Keratinocyte (primary cell): ENCODE results near the gene FBLN5. TPM values are rescaled to one million over a fixed set of nuclear protein-coding genes. Genes with fewer than 3 reads are reported as not detected.

ENCODE experiments used
- DNase-seq: peaks from one replicate; pipeline ENCODE4 v3.0.0-alpha.2; 2011; ENCODE audit warnings: low read depth, missing footprints, low spot score
- FAIRE-seq: peaks from 2 replicates; lab custom pipeline; 2011; peaks lifted over from hg19 to GRCh38; lab: Jason Lieb, UNC
- H2AFZ ChIP-seq: 2 replicates; pipeline ENCODE4 v1.6.0; 2012; ENCODE audit warnings: low read length, control low read depth, inconsistent platforms; ENCODE audit not compliant: control insufficient read depth
- H3K27ac ChIP-seq: 2 replicates; pipeline ENCODE4 v1.5.1; 2011; ENCODE audit warnings: low read length; ENCODE audit not compliant: control insufficient read depth, insufficient read depth
- H3K27me3 ChIP-seq: 3 replicates; pipeline ENCODE4 v1.6.0; 2011; ENCODE audit warnings: low read length; ENCODE audit not compliant: control insufficient read depth, insufficient read depth; ENCODE audit errors: extremely low read depth
- H3K36me3 ChIP-seq, 2 experiments: 2 replicates in 1 of 2; 3 replicates in 1 of 2; pipeline ENCODE4 v1.5.1; 2011; ENCODE audit warnings: low read length in 2 of 2, mild to moderate bottlenecking in 1 of 2; ENCODE audit not compliant: control insufficient read depth in 2 of 2, insufficient read depth in 2 of 2; ENCODE audit errors: extremely low read depth in 1 of 2
- H3K4me1 ChIP-seq: 3 replicates; pipeline ENCODE4 v1.5.1; 2011; ENCODE audit warnings: low read length; ENCODE audit not compliant: control insufficient read depth, insufficient read depth; ENCODE audit errors: extremely low read depth
- H3K4me2 ChIP-seq: 3 replicates; pipeline ENCODE4 v1.6.0; 2011; ENCODE audit warnings: low read depth, low read length; ENCODE audit not compliant: control insufficient read depth, insufficient read depth; ENCODE audit errors: extremely low read depth
- H3K4me3 ChIP-seq, 3 experiments: fragments of 200-600 bp in 1 of 3; sonication (generic) in 1 of 3; 2 replicates in 2 of 3; 3 replicates in 1 of 3; pipeline ENCODE4 v1.5.1; 2011 to 2016; ENCODE audit warnings: low read length in 3 of 3, mild to moderate bottlenecking in 3 of 3, control low read depth in 2 of 3, inconsistent platforms in 1 of 3, low read depth in 1 of 3, mixed read lengths in 1 of 3, mixed run types in 1 of 3, moderate library complexity in 1 of 3; ENCODE audit not compliant: control insufficient read depth in 2 of 3, insufficient read depth in 2 of 3; ENCODE audit errors: extremely low read depth in 1 of 3
- H3K79me2 ChIP-seq: 2 replicates; pipeline ENCODE4 v1.6.0; 2012; ENCODE audit warnings: low read length; ENCODE audit not compliant: control insufficient read depth, insufficient read depth
- H3K9ac ChIP-seq: 3 replicates; pipeline ENCODE4 v1.6.0; 2011; ENCODE audit warnings: low read length; ENCODE audit not compliant: control insufficient read depth, insufficient read depth; ENCODE audit errors: extremely low read depth
- H3K9me1 ChIP-seq: 3 replicates; pipeline ENCODE4 v1.6.0; 2011; ENCODE audit warnings: low read length; ENCODE audit not compliant: control insufficient read depth, insufficient read depth; ENCODE audit errors: extremely low read depth
- H3K9me3 ChIP-seq: 2 replicates; pipeline ENCODE4 v1.5.1; 2012; ENCODE audit warnings: low read depth, low read length; ENCODE audit not compliant: control insufficient read depth
- H4K20me1 ChIP-seq: 3 replicates; pipeline ENCODE4 v1.6.0; 2011; ENCODE audit warnings: low read length; ENCODE audit not compliant: control insufficient read depth, insufficient read depth; ENCODE audit errors: extremely low read depth
- CTCF ChIP-seq, 3 experiments: IDR thresholded peaks in 1 of 3; conservative IDR thresholded peaks in 1 of 3; optimal IDR thresholded peaks in 1 of 3; 2 replicates in 2 of 3; 3 replicates in 1 of 3; pipeline versions ENCODE3 to v1.5.1; 2011; ENCODE audit warnings: low read length in 3 of 3, mild to moderate bottlenecking in 3 of 3, moderate library complexity in 2 of 3, control low read depth in 1 of 3, inconsistent platforms in 1 of 3; ENCODE audit not compliant: insufficient read depth in 2 of 3; ENCODE audit errors: extremely low read depth in 1 of 3
- EZH2 ChIP-seq: IDR thresholded peaks from one replicate; pipeline ENCODE4 v1.6.1; 2012; ENCODE audit warnings: inconsistent platforms, mild to moderate bottlenecking, low read length, moderate library complexity
- dilution Hi-C: fragments of 300-500 bp; cut with MboI; formaldehyde crosslinking; loops from one replicate; pipeline ENCODE4 v1.7.0; 2020; ENCODE audit warnings: low sequenced_read_pairs; ENCODE audit not compliant: extremely low pct_ligation_motif_present
- polyA plus RNA-seq, 5 experiments: library from polyadenylated mRNA; depleted of rRNA in 3 of 5; stranded (reverse) in 3 of 5; stranded (forward) in 1 of 5; unstranded in 1 of 5; fragments of >200 nt; gene quantifications; 1 replicate in 1 of 5; 2 replicates in 3 of 5; 3 replicates in 1 of 5; pipeline versions ENCODE4 v1.2.1 to v1.2.3, GENCODE V29; 2011 to 2012; ENCODE audit warnings: missing spikeins in 2 of 5, low read depth in 1 of 5, low replicate concordance in 1 of 5

Gene FBLN5
- polyA plus RNA-seq, 1 donor (not counting 4 experiments of a cell fraction or from before 2014, with no cell fraction given), result 0.10 TPM

DNA sequence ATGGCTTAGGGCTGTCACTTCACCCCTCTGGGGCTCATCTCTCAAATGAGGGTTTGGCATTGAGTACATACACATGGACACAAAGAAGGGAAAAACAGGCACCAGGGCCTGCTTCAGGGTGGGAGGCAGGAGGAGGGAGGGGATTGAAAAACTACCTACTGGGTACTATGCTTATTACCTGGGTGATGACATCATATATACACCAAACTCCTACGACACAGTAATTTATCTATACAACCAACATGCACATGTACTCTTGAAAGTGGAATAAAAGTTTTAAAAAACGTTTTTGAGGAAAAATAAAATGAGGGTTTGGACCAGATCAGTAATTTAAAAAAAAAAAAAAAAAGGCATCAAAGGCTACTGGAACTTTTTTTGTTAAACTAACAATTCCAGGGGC is 76.6 kb downstream of the FBLN5 start:
- dilution Hi-C loops, result no loop called here
- Histone ChIP-seq H3K27ac (no peak overlapping the region), H3K4me1 (peaks cover 6% of the 10 kb centered on the region), H3K4me3 (no peak overlapping the region), H3K27me3 (peaks cover 7% of the 10 kb centered on the region), H3K79me2 (no peaks in the 10 kb centered on the region), H3K9me3 (no peaks in the 10 kb centered on the region), H3K9me1 (no peaks in the 10 kb centered on the region), H4K20me1 (no peaks in the 10 kb centered on the region), H3K9ac (no peak overlapping the region), H2AFZ (no peak overlapping the region), H3K4me2 (no peak overlapping the region), H3K36me3 (no peaks in the 10 kb centered on the region)
- DNase-seq (no peak), FAIRE-seq (no peak)
- no peak for TF ChIP-seq EZH2
- TF ChIP-seq CTCF (optimal IDR thresholded peaks at IDR 0.05 in 1 of 3, IDR thresholded peaks at IDR 0.05 in 1 of 3, conservative IDR thresholded peaks at IDR 0.05 in 1 of 3; ENCODE audit: extremely low read depth in 1 of 3, insufficient read depth in 2 of 3, low read length in 3 of 3), result no peak

- Histone ChIP-seq H3K36me3 (no peaks in the 10 kb centered on the region), H3K4me1 (peaks cover 6% of the 10 kb centered on the region), H3K9me1 (no peaks in the 10 kb centered on the region), H3K4me3 (no peak overlapping the region), H3K9me3 (no peaks in the 10 kb centered on the region), H3K9ac (no peak overlapping the region), H2AFZ (no peak overlapping the region), H3K4me2 (no peak overlapping the region), H3K79me2 (no peaks in the 10 kb centered on the region), H3K27ac (no peak overlapping the region), H3K27me3 (peaks cover 7% of the 10 kb centered on the region), H4K20me1 (no peaks in the 10 kb centered on the region)
- dilution Hi-C loops, result no loop called here
- FAIRE-seq (no peak), DNase-seq (no peak)
- TF ChIP-seq CTCF (optimal IDR thresholded peaks at IDR 0.05 in 1 of 3, IDR thresholded peaks at IDR 0.05 in 1 of 3, conservative IDR thresholded peaks at IDR 0.05 in 1 of 3; ENCODE audit: extremely low read depth in 1 of 3, insufficient read depth in 2 of 3, low read length in 3 of 3) (no peak), EZH2 (no peak)
These were observed 77.5 kb downstream of the FBLN5 start for GRCh38 chr14:91870001-91870400.
